Measurements from ENCODE around the gene MST1R.

DNA sequence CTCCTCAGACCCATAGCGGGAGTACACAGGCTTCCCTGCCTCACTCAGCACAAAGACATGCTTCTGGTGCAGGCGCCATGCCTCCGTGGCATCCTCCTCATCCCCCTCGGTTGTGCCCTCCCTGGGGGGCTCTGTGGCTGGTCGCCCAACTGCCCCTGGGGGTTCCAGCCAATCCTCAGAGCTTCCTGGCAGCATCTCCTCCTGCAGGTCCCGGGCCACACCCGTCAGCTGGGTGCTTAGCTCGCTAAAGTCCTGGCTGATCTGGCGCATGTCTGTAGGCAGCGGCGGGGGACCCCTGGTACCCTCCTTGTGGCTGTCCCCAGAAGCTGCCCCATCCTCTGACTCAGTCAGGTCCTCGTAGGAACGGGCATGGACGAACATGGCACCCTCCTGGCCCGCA lies 7.9 kb upstream of the MST1R start:
- TF ChIP-seq, protein P1, sequence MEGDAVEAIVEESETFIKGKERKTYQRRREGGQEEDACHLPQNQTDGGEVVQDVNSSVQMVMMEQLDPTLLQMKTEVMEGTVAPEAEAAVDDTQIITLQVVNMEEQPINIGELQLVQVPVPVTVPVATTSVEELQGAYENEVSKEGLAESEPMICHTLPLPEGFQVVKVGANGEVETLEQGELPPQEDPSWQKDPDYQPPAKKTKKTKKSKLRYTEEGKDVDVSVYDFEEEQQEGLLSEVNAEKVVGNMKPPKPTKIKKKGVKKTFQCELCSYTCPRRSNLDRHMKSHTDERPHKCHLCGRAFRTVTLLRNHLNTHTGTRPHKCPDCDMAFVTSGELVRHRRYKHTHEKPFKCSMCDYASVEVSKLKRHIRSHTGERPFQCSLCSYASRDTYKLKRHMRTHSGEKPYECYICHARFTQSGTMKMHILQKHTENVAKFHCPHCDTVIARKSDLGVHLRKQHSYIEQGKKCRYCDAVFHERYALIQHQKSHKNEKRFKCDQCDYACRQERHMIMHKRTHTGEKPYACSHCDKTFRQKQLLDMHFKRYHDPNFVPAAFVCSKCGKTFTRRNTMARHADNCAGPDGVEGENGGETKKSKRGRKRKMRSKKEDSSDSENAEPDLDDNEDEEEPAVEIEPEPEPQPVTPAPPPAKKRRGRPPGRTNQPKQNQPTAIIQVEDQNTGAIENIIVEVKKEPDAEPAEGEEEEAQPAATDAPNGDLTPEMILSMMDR (conservative IDR thresholded peaks at IDR 0.05), result no peak
- TF ChIP-seq ZFX (IDR thresholded peaks at IDR 0.05), result no peak

Data from C4-2B (cell line).